ENCODE measurements around the gene ABCG4.

GRCh38 chr11:119193626-119194025 is 44.8 kb downstream of the ABCG4 start:
- TF ChIP-seq REST (IDR thresholded peaks at IDR 0.05; ENCODE audit: borderline replicate concordance), result no peak
- no peak for TF ChIP-seq REST (CRISPR knock-in tag; IDR thresholded peaks at IDR 0.05; ENCODE audit: low read depth)
- TF ChIP-seq ZNF143 (CRISPR knock-in tag; IDR thresholded peaks at IDR 0.05), result no peak
- TF ChIP-seq CTCF (IDR thresholded peaks at IDR 0.05 in 2 of 3, conservative IDR thresholded peaks at IDR 0.05 in 1 of 3; ENCODE audit: insufficient read depth in 2 of 3, low read depth in 1 of 3, low read length in 3 of 3), result no peak
- no peak for TF ChIP-seq ELK1 (CRISPR knock-in tag; IDR thresholded peaks at IDR 0.05)
- no peak for TF ChIP-seq ELF4 (CRISPR knock-in tag; IDR thresholded peaks at IDR 0.05)
- no peak for TF ChIP-seq CBX2 (IDR thresholded peaks at IDR 0.05; ENCODE audit: insufficient read depth, low read length, poor library complexity, severe bottlenecking)
- TF ChIP-seq POLR2G (IDR thresholded peaks at IDR 0.05; ENCODE audit: low read depth, low read length), result no peak
- no peak for TF ChIP-seq HDGF (IDR thresholded peaks at IDR 0.05)
- TF ChIP-seq NR2C1 (IDR thresholded peaks at IDR 0.05), result no peak
- TF ChIP-seq NR2C1 (tag; IDR thresholded peaks at IDR 0.05), result no peak
- no peak for TF ChIP-seq RBM22 (IDR thresholded peaks at IDR 0.05; ENCODE audit: low read depth, low read length, poor library complexity, severe bottlenecking)
- TF ChIP-seq SRSF9 (IDR thresholded peaks at IDR 0.05; ENCODE audit: borderline replicate concordance, low read depth, low read length), result no peak
- no peak for TF ChIP-seq CHD1 (IDR thresholded peaks at IDR 0.05; ENCODE audit: low read length)
